GM19351 (cell line): ENCODE results near the gene C1QTNF6.
"Not testable (repeated sequence)": the region's sequence is repeated elsewhere in the genome, so short reads cannot be mapped to it uniquely, and the experiment has no call there.

Experiments
- ATAC-seq: cut with Tn5 transposase; IDR thresholded peaks from one replicate; pipeline ENCODE4 v1.9.1; 2021; ENCODE audit warnings: mild to moderate bottlenecking, moderate library complexity; ENCODE audit not compliant: unreplicated experiment

C1QTNF6 gene

GRCh38 chr22:37208401-37209139 lies 20.5 kb upstream of the C1QTNF6 start:
- ATAC-seq: no peak

GRCh38 chr22:37207981-37208380 lies 19.9 kb upstream of the C1QTNF6 start:
- no peak for ATAC-seq

DNA sequence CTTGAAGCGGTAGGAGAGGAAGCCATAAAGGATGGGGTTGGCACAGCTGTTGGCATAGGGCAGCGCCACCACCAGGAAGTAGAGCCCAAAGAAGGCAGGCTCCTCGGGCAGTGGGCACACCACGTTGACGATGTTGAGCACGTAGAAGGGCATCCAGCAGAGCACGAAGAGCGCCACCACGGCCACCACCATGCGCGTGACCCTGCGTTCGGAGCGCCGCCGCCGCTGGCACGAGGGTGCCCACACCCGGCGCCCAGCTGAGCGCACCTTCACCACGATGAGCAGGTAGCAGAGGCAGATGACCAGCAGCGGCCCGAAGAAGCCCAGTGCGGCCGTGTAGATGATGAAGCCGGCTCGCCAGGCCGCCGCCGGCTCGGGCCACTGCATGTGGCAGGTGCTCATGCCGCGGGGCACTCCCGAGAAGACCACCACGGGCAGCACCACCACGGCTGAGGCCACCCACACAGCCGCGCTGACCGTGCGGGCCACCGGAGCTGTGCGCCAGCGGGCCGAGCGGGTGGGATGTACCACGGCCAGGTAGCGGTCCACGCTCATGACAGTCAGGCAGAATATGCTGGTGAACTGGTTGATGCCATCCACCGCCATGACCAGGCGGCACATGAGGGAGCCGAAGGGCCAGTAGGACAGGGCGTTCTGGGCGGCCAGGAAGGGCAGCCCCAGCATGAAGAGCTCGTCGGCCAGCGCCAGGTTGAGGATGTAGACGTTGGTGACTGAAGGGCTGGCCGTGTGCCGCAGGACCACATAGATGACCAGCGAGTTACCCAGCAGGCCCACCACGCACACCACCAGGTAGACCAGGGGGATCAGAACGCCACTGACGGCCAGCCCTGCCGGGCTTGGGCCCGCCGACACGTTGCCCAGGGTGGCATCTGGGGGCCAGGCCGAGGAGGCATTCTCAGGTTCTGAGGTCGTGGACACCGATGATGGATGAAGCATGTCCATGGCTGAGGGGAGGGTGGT lies 19.1 kb upstream of the C1QTNF6 start:
- ATAC-seq: no peak

GRCh38 chr22:37206118-37206840 lies 18.2 kb upstream of the C1QTNF6 start:
- no peak for ATAC-seq

DNA sequence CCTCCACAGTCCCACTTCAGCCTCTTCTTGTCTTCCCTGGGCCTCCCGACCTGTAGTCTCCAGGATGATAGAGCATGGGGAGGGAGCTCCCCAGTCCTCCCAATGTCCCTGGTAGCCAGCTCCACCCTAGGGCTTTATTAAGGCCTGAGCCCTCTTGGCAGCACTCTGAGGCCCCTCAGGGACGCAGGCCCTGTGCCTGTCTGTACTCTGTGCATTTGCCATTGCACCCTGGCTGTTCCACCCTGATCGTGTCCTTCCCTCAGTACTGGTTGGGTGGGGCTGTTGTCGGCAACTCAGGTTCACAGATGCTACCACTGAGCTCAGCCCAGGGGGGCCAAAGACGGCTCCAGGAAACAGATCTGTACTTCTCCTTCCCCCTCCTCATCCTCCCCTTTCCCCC lies 17.0 kb upstream of the C1QTNF6 start:
- no peak for ATAC-seq

GRCh38 chr22:37204045-37204655 lies 16.1 kb upstream of the C1QTNF6 start:
- no peak for ATAC-seq

- no peak for ATAC-seq
Measured at GRCh38 chr22:37203354-37204044, 15.5 kb upstream of the C1QTNF6 start.

DNA sequence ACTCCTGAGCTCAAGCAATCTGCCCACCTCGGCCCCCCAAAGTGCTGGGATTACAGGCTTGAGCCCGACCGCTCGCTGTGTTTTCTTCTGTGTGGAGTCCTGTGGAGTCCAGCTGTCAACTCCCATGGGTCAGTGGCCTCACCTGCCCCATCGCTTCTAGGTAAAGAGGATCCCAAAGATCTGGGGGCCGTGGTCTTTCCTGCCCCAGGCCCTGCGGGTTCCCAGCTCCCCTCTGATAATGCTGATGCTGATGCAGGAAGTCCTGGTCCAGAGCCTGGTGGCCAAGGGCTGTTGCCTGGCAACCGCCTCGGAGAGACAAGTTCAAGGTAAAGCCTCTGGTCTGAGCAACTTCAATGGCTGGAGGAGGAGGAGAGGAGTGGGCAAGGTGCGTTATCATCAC lies 14.7 kb upstream of the C1QTNF6 start:
- ATAC-seq: no peak

DNA sequence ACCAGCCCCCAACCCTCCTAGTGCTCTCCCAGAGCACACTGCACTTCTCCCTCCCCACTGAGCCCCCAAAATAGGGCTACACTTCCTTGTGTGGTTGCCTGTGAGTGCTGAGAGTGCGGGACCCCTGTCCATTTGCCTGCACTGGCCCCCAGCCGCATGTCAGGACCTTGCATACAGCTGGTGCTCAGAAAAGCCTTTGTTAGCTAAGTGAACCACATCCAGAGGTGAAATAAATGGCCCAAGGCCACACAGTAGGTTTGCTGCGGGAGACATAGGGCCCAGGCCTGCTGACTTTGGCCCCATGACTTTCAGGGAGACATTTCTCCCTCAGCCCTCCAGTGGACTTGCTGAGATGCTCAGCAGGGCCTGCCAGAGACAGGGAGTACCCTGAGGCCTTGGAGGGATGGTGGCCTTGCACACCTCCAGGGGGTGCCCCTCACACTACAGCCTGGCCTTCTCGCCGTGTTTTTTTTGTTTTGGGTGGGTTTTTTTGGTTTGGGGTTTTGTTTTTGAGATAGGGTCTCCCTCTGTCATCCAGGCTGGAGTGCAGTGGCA lies 14.0 kb upstream of the C1QTNF6 start:
- ATAC-seq: no peak

DNA sequence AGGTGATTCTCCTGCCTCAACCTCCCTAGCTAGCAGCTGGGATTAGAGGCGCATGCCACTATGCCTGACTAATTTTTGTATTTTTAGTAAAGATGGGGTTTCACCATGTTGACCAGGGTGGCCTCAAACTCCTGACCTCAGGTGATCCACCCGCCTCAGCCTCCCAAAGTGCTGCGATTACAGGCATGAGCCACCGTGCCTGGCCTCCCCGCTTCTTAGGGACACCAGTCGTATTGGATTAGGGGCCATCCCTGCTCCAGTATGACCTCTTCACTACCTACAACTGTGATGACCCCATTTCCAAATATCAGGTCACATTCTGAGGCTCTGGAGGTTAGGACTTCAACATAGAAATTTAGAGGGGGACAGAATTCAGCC lies 13.4 kb upstream of the C1QTNF6 start:
- ATAC-seq: not testable (repeated sequence)

DNA sequence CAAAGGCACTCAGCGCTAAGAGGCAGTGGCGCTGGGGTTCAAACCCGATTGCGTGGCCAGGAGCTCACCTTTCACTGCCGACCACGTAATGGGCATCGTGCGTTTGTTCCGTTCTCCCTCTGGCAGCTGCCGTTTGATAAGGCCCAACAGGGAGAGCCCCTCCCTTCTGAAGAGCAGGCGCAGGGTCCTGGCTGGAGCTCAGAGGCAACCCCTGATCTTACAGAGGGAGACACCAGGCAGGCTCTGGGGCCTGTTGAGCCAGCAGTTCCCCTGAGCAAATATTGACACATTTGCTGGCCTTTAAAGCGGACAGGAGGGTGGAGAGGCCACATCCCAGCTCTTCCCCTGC lies 11.7 kb upstream of the C1QTNF6 start:
- ATAC-seq: no peak

- ATAC-seq: peak; percentile 89
Measured at GRCh38 chr22:37199103-37199759, 11.2 kb upstream of the C1QTNF6 start.

DNA sequence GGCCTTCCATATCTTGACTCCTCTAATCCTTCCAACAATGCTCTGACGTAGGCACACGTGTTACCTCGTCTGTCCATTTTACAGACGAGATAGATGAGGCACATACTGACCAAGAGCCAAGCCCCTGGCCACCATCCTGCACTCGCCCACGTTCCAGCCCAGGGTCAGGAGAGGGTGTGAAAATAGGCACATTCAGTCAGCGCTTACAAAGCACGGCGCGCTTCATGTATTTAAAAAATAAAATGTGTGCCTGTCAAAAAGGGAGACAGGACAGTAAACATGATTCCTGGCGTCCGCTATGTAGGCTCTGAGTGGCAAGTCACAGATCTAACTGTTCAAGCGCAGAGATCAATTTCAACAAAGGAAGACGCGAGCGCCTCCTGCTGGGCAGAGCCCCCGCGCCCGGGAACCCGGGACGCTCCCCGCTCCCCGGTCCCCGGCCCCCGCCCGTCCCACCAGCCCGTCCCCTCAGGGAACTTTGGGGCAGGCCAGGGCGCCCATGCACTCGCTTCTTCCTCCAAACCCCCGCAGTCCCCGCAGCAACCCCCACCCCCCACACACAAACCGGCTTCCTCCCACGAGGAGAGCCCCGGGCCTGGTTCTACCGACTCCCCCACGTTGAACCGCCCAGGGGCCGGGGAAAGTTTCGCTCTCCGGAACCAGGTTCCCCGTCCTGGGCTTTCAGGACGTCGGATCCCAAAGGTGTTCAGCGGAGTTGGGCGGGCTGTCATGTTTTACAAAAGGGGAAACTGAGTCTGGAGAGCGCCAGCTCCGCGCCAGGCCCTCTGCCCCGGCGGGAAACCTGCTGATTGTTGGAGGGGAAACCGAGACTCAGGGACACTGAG lies 10.4 kb upstream of the C1QTNF6 start:
- peak; percentile 21 for ATAC-seq

GRCh38 chr22:37197451-37198257 lies 9.6 kb upstream of the C1QTNF6 start:
- ATAC-seq: no peak

GRCh38 chr22:37196539-37197450 lies 8.7 kb upstream of the C1QTNF6 start:
- ATAC-seq: no peak

DNA sequence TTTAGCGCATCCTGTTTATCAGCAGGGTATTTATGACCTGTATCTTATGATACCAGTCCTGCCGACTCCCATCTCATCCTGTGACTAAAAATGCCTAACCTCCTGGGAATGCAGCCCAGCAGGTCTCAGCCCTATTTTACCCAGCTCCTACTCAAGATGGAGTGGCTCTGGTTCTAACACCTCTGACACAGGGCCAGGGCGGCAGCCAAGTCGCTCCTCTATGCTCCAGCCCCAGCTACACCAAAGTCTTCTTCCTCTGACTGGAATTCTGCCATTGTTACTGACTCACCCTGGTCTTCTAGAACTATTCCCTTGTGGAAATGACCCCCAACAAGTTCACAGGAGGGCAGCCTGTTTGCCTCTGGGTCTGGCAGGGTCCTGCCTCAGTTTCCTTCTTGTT lies 7.9 kb upstream of the C1QTNF6 start:
- no peak for ATAC-seq

GRCh38 chr22:37194750-37195149 lies 6.7 kb upstream of the C1QTNF6 start:
- no peak for ATAC-seq
